GM19438 (cell line): Measurements from ENCODE around the gene KRTAP5-7.
"Not testable (repeated sequence)": the region's sequence is repeated elsewhere in the genome, so short reads cannot be mapped to it uniquely, and the experiment has no call there.

ENCODE experiments used
- ATAC-seq: cut with Tn5 transposase; IDR thresholded peaks from one replicate; pipeline ENCODE4 v1.9.1; 2021; ENCODE audit warnings: low read depth; ENCODE audit not compliant: unreplicated experiment

The KRTAP5-7 gene

GRCh38 chr11:71530602-71531001, 3.5 kb downstream of the KRTAP5-7 start:
- no peak for ATAC-seq

GRCh38 chr11:71532036-71532610, 5.1 kb downstream of the KRTAP5-7 start:
- no peak for ATAC-seq

DNA sequence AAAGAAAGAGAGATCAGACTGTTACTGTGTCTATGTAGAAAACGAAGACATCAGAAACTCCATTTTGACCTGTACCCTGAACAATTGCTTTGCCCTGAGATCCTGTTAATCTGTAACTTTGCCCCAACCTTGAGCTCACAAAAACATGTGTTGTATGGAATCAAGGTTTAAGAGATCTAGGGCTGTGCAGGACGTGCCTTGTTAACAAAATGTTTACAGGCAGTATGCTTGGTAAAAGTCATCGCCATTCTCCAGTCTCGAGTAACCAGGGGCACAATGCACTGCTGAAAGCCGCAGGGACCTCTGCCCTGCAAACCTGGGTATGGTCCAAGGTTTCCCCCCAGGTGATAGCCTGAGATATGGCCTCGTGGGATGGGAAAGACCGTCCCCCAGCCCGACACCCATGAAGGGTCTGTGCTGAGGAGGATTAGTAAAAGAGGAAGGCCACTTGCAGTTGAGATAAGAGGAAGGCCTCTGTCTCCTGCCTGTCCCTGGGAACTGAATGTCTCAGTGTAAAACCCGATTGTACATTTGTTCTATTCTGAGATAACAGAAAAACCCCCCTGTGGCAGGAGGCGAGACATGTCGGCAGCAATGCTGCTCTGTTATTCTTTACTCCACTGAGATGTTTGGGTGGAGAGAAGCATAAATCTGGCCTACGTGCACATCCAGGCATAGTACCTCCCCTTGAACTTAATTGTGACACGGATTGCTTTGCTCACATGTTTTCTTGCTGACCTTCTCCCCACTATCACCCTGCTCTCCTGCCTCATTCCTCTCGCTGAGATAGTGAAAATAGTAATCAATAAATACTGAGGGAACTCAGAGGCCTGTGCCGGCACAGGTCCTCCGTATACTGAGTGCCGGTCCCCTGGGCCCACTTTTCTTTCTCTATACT, 7.9 kb downstream of the KRTAP5-7 start:
- not testable (repeated sequence) for ATAC-seq

DNA sequence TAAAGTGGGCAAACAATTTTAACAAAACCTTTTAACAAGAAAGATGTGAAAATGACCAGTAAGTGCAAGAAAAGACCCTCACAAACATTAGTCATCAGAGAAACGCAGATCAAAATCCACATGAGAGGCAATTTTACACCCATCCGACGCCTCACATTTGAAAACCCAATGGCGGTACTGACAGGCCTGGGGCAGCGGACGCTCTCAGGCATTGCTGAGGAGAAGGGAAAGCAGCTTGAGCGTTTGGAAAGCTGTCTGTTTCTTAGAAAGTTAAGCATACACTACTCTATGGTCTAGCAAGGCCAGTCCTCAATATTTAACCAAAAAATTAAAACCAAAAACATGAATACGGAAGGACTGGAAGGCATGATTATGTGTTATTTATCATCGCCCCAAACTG, 8.8 kb downstream of the KRTAP5-7 start:
- no peak for ATAC-seq

DNA sequence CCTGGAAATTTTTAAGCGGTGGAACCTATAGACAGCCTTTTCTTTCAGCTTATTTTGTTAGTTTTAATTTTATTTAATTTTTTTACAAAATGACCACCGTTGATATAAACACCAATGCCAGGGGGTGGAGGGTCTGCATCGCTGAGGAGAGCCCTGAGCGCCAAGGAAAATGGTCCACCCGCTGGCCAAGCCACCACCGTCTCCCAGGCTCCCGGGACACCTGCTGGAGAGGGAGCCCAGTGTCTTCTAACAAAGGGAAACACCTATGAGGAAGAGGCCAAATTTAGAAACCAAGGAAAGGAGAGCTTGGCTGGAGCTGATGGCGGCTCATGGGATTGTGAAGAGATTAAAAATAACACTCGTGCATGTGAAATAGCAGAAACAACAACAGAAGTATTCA, 10.5 kb downstream of the KRTAP5-7 start:
- no peak for ATAC-seq

DNA sequence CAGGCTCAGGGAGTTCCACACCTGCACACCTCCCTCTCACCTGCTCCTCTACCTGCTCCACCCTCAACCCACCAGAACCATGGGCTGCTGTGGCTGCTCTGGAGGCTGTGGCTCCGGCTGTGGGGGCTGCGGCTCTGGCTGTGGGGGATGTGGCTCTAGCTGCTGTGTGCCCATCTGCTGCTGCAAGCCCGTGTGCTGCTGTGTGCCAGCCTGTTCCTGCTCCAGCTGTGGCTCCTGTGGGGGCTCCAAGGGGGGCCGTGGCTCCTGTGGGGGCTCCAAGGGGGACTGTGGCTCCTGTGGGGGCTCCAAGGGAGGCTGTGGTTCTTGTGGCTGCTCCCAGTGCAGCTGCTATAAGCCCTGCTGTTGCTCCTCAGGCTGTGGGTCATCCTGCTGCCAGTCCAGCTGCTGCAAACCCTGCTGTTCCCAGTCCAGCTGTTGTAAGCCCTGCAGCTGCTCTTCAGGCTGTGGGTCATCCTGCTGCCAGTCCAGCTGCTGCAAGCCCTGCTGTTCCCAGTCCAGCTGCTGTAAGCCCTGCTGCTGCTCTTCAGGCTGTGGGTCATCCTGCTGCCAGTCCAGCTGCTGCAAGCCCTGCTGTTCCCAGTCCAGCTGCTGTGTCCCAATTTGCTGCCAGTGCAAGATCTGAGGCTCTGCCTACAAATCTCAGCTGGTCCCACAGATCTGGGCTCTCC, 11.1 kb downstream of the KRTAP5-7 start, which contains the start of gene KRTAP5-8:
Gene KRTAP5-8 (plus strand): TSS at position 49 of the 689 bp plus-strand sequence. CDS start 31 bp downstream, at position 80.
- not testable (repeated sequence) for ATAC-seq

GRCh38 chr11:71538666-71538990, 11.6 kb downstream of the KRTAP5-7 start:
- no peak for ATAC-seq

DNA sequence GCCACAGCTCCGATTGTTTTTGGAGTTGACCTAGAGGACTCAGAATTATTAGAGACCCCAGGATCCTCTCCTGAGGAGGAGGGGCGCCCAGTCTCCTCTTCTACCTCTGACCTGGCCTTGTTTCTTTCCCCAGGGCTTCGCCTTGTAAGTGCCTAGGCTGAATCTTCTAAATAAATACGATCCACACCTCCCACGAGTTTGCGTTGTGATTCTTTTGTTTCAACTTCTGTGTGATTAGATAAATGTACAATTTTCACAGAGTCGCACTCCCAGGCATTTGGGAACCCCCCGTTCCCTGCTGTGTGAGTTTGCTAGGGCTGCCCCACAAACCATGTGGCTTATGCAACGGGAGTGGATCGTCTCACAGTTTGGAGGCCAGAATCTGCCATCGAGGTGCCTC, 11.9 kb downstream of the KRTAP5-7 start:
- no peak for ATAC-seq

DNA sequence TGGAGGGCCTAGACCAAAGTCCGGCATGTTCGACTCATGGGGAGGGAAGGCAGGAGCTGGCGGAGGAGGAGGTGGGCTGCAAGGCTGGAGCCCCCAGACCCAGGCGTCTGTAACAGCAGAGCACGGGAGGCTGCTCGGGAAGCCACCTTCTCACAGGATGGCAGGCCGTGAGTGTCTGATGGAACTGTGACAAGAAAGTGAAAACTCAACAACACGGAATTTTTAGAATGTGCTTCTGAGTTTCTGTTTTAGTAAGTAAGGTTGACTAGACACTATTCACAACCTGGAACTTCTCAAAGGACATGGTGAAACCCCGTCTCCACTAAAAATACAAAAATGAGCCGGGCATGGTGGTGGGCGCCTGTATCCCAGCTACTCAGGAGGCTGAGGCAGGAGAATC, 12.9 kb downstream of the KRTAP5-7 start:
- ATAC-seq = not testable (repeated sequence)

DNA sequence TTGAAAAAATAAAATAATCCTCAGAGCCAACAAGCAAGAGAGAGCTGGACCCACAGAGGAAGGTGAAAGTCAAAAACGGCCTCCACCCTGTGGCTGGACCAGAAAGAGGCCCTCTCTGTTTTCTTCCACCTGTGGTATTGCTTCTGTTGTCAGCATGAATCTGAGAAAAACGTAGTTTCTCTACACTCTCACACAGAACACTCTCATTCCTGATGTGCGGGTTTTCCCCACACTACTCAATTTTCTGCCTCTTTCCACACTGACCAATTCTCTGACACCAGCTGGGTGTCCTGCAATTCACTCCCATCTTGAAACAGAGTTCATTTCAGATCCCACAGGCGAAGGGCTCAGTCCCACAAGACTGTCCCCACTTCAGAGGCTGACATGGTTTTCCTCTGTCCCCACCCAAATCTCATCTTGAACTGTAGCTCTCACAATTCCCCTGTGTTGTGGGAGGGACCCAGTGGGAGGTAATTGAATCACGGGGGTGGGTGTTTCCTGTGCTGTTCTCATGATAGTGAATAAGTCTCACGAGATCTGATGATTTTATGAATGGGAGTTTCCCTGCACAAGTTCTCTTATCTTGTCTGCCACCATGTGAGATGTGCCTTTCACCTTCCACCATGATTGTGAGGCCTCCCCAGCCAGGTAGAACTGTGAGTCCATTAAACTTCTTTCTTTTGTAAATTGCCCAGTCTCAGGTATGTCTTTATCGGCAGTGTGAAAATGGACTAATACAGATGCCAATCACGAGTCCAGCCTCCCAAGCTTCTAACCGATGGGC, 13.6 kb downstream of the KRTAP5-7 start:
- ATAC-seq = not testable (repeated sequence)

- no peak for ATAC-seq
These were observed 15.3 kb downstream of the KRTAP5-7 start for GRCh38 chr11:71542382-71542781.

GRCh38 chr11:71542879-71543777, 16.1 kb downstream of the KRTAP5-7 start:
- no peak for ATAC-seq

DNA sequence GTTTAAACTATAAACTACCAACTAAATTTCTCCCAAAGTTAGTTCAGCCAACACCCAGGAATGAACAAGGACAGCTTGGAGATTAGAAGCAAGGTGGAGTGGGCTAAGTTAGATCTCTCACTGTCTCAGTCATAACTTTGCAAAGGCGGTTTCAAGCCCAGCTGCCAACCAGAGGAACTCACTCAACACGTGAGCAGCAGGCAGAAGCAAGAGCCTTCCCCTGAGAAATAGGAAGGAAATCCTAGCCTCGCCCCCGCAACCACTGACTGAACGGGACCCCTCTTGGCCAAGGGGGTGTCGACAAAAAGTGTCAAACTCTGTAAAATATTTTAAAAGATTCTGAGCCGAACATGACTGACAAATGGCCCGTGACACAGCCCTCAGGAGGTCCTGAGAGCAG, 16.8 kb downstream of the KRTAP5-7 start:
- no peak for ATAC-seq

DNA sequence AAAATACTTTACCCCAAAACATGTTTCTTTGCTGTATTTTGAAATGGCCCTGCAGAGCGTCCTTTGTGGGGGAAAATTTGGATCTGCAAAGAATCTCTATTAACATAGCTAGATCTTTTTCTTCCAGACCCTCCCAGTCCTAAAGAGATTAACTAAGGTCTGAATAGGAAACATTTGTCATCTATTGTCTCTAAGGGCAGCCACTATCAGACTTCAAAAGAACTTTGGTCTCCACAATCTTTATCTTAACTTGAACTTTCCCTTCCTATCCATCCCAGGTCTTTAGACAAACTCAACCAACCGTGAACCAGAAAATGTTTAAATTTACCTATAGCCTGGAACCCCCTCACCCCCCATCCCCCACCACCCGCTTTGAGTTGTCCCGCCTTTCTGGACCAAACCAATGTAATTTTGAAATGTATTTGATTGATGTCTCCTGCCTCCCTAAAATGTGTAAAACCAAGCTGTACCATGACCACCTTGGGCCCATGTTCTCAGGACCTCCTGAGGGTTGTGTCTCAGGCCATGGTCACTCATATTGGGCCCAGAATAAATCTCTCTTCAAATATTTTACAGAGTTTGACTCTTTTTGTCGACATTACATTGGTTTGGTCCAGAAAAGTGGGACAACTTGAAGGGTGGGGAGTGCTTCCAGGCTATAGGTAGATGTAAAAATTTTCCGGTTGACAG, 17.6 kb downstream of the KRTAP5-7 start:
- no peak for ATAC-seq

- ATAC-seq = no peak
These were observed 18.4 kb downstream of the KRTAP5-7 start for GRCh38 chr11:71545405-71545966.

- no peak for ATAC-seq
These were observed 21.1 kb downstream of the KRTAP5-7 start, which contains the start of gene KRTAP5-9 for GRCh38 chr11:71548120-71548519. KRTAP5-9 (plus strand) TSS chr11:71548420; CDS start chr11:71548658, 238 bp downstream.

GRCh38 chr11:71548716-71549151, 21.7 kb downstream of the KRTAP5-7 start:
- no peak for ATAC-seq

DNA sequence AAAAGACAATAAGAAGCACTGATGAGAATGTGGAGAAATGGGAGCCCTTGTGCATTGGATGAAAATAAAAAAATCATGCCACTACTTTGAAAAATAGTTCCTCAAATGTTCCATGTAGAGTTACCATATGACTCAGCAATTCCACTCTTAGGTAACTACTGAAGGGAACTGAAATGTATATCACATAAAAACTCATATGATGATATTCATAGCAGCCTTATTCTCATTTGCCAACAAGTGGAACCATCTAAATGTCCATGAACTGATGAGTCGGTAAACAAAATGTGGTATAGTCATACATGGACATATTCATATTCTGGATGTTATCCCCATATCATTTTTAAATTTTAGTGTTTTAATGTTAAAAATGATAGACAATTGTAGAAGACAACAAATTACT, 24.6 kb downstream of the KRTAP5-7 start:
- ATAC-seq = no peak

DNA sequence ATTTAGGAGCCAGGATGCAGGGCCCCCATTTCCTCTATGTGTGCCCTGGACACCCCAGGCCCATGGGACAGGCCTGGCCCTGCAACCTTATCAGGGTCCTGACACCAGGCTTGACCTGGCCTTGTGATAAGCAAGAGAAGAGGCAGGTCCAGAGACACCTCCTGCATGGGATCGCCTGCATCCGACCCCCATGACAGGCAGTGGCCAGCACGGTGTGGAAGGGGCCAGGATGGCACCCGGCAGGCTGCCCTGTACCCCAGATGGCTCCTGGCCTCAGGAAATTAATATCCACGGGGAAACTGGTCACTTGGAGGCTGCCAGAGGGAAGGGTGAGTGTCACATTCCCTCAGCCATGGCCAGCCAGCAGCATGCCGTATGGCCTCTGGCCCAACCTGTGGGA, 27.9 kb downstream of the KRTAP5-7 start:
- no peak for ATAC-seq
